WERI-Rb-1 (cell line): ENCODE results near the gene XRCC1.
"Not testable (repeated sequence)": the region's sequence is repeated elsewhere in the genome, so short reads cannot be mapped to it uniquely, and the experiment has no call there.

Experiments
- DNase-seq: peaks from one replicate; pipeline ENCODE4 v3.0.0-alpha.2; 2020
- H3K27ac ChIP-seq: fragments of 250-450 bp; sonication (Bioruptor Pico); 2 replicates; pipeline ENCODE4 v1.5.1; 2020; ENCODE audit warnings: mild to moderate bottlenecking, moderate library complexity
- H3K27me3 ChIP-seq: fragments of 250-450 bp; sonication (Bioruptor Pico); 2 replicates; pipeline ENCODE4 v1.5.1; 2021; ENCODE audit warnings: mild to moderate bottlenecking, low read depth, moderate library complexity; ENCODE audit not compliant: insufficient read depth, severe bottlenecking
- H3K36me3 ChIP-seq: fragments of 250-450 bp; sonication (Bioruptor Pico); 2 replicates; pipeline ENCODE4 v1.5.1; 2020; ENCODE audit warnings: mild to moderate bottlenecking, moderate library complexity
- H3K4me3 ChIP-seq: 2 replicates; pipeline ENCODE4 v1.5.1; 2011; ENCODE audit warnings: low read depth, mild to moderate bottlenecking, control low read depth, low read length
- H3K9me3 ChIP-seq: fragments of 250-450 bp; sonication (Bioruptor Pico); 2 replicates; pipeline ENCODE4 v1.5.1; 2021; ENCODE audit warnings: mild to moderate bottlenecking, moderate library complexity; ENCODE audit not compliant: severe bottlenecking
- CTCF ChIP-seq: IDR thresholded peaks from 2 replicates; pipeline ENCODE4 v1.5.1; 2011; ENCODE audit warnings: low read depth, mild to moderate bottlenecking, control low read depth, inconsistent platforms, low read length

Gene XRCC1

GRCh38 chr19:43519436-43520088, 55.8 kb downstream of the XRCC1 start:
- peak; percentile 66 for TF ChIP-seq CTCF
- Histone ChIP-seq H3K4me3 (no peak overlapping the region), H3K27me3 (no peaks in the 10 kb centered on the region), H3K9me3 (no peaks in the 10 kb centered on the region), H3K36me3 (no peaks in the 10 kb centered on the region), H3K27ac (no peak overlapping the region)
- DNase-seq = peak; percentile 79

GRCh38 chr19:43518051-43518450, 57.3 kb downstream of the XRCC1 start:
- Histone ChIP-seq H3K9me3 (no peaks in the 10 kb centered on the region), H3K4me3 (no peak overlapping the region), H3K27ac (no peak overlapping the region), H3K27me3 (no peaks in the 10 kb centered on the region), H3K36me3 (no peaks in the 10 kb centered on the region)
- TF ChIP-seq CTCF = no peak
- DNase-seq = no peak

GRCh38 chr19:43512399-43512798, 62.9 kb downstream of the XRCC1 start:
- H3K4me3 ChIP-seq, H3K9me3 ChIP-seq, H3K27ac ChIP-seq, H3K27me3 ChIP-seq, DNase-seq: not testable (repeated sequence)
- H3K36me3 ChIP-seq = peaks cover 13% of the 10 kb centered on the region

GRCh38 chr19:43511324-43511723, 64.0 kb downstream of the XRCC1 start:
- DNase-seq = no peak
- no peak for TF ChIP-seq CTCF
- peaks cover 13% of the 10 kb centered on the region for H3K36me3 ChIP-seq

GRCh38 chr19:43510713-43511112, 64.6 kb downstream of the XRCC1 start:
- no peak for TF ChIP-seq CTCF
- no peaks in the 10 kb centered on the region for H3K9me3 ChIP-seq
- peaks cover 13% of the 10 kb centered on the region for H3K36me3 ChIP-seq
- H3K4me3 ChIP-seq = no peak overlapping the region
- DNase-seq = no peak
- H3K27ac ChIP-seq = no peak overlapping the region
- H3K27me3 ChIP-seq = no peaks in the 10 kb centered on the region

More at GRCh38 chr19:43511324-43511723, 64.0 kb downstream of the XRCC1 start:
- H3K9me3 ChIP-seq = no peaks in the 10 kb centered on the region
- H3K27me3 ChIP-seq = no peaks in the 10 kb centered on the region
- H3K27ac ChIP-seq = no peak overlapping the region
- no peak overlapping the region for H3K4me3 ChIP-seq

GRCh38 chr19:43507880-43508279, 67.4 kb downstream of the XRCC1 start:
- H3K4me3 ChIP-seq = no peak overlapping the region
- H3K9me3 ChIP-seq = no peaks in the 10 kb centered on the region
- no peaks in the 10 kb centered on the region for H3K27me3 ChIP-seq
- no peak overlapping the region for H3K27ac ChIP-seq
- TF ChIP-seq CTCF = no peak
- H3K36me3 ChIP-seq = peaks cover 13% of the 10 kb centered on the region
- DNase-seq = no peak
